BJ (cell line): ENCODE results near the gene TMEM175. TPM values are rescaled to one million over a fixed set of nuclear protein-coding genes. Genes with fewer than 3 reads are reported as not detected.

Source experiments
- CTCF ChIA-PET: fragments of 350-600 bp; formaldehyde crosslinking; extraction: SDS; loops from one replicate; lab custom pipeline; 2021; ENCODE audit warnings: antibody characterized with exemption, inconsistent platforms; lab: Yijun Ruan, JAX
- POLR2A ChIA-PET: fragments of 300-600 bp; sonication (Branson Sonifier 250); formaldehyde crosslinking; extraction: SDS; loops from one replicate; lab custom pipeline; 2021; ENCODE audit warnings: antibody characterized with exemption; lab: Charles Lee
- DNase-seq: peaks from one replicate; pipeline ENCODE4 v3.0.0-alpha.2; 2011; ENCODE audit warnings: low read depth
- H3K27me3 ChIP-seq: 2 replicates; pipeline ENCODE4 v1.6.0; 2011; ENCODE audit warnings: low read length; ENCODE audit not compliant: control insufficient read depth, insufficient read depth
- H3K36me3 ChIP-seq: 2 replicates; pipeline ENCODE4 v1.5.1; 2011; ENCODE audit warnings: low read length; ENCODE audit not compliant: control insufficient read depth, insufficient read depth
- H3K4me3 ChIP-seq: 2 replicates; pipeline ENCODE4 v1.5.1; 2011; ENCODE audit warnings: low read depth, mild to moderate bottlenecking, control low read depth, low read length
- CTCF ChIP-seq: IDR thresholded peaks from 2 replicates; pipeline ENCODE4 v1.5.1; 2011; ENCODE audit warnings: low read depth, mild to moderate bottlenecking, control low read depth, inconsistent platforms, low read length, moderate library complexity; ENCODE audit not compliant: insufficient read depth
- polyA plus RNA-seq: library from polyadenylated mRNA; depleted of rRNA; stranded (reverse); fragments of >200 nt; gene quantifications from 2 replicates; pipeline ENCODE4 v1.2.3, GENCODE V29; 2011

Gene TMEM175
- polyA plus RNA-seq, 1 experiment, result 77.8 TPM

DNA sequence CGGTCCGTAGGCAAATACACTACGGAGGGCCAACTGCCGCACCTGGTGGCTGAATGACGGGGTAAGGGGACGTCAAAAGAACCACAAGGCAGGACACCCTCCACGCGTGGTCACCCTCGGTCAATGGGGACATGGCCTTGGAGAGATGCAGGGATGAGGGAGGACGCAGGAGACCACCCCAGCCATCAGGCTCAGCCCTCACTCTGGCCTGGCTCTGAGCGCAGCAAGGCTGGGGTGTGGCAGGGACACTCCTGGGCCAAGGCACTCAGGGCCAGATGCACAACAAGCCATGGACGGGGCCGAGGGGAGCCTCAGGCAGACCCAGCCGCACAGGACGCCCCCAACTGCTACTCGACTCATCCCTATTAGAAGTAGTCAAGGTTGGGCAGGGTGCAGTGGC is 36.7 kb upstream of the TMEM175 start:
- H3K27me3 ChIP-seq, result no peaks in the 10 kb centered on the region
- no peak overlapping the region for H3K4me3 ChIP-seq
- CTCF ChIA-PET, result no interaction called here
- no peak for DNase-seq
- no peak for TF ChIP-seq CTCF
- POLR2A ChIA-PET, result no interaction called here
- peaks cover 38% of the 10 kb centered on the region for H3K36me3 ChIP-seq

DNA sequence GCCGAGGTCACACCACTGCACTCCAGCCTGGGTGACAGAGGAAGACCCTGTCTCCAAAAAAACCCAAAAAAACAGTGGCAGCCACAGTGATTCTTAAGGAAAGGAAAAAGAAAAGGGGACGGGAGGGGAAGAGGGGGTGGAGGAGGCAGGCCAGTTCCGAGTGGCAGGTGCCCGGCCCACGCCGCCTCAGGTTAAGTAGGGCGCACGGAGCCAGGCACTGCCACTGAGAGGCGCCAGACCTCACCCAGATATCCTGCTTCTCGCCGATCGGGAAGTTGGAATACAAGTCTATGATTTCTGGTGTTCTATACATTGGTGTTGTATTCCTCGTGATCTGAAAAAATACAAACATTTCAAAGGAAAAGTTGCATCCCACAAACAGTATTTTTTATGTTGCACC is 36.0 kb upstream of the TMEM175 start:
- ChIA-PET CTCF (no interaction called here), POLR2A (no interaction called here)
- peaks cover 38% of the 10 kb centered on the region for H3K36me3 ChIP-seq

GRCh38 chr4:896630-897029 is 35.6 kb upstream of the TMEM175 start:
- Histone ChIP-seq H3K36me3 (peaks cover 38% of the 10 kb centered on the region), H3K27me3 (no peaks in the 10 kb centered on the region), H3K4me3 (no peak overlapping the region)
- no peak for TF ChIP-seq CTCF
- POLR2A ChIA-PET, result no interaction called here
- DNase-seq, result no peak
- CTCF ChIA-PET, result no interaction called here

More for the DNA sequence above, 36.0 kb upstream of the TMEM175 start:
- H3K4me3 ChIP-seq, result no peak overlapping the region
- 0 out of 2 replicates have a peak, but pooled peaks have one; percentile 4 for TF ChIP-seq CTCF
- no peak for DNase-seq
- H3K27me3 ChIP-seq, result no peaks in the 10 kb centered on the region

DNA sequence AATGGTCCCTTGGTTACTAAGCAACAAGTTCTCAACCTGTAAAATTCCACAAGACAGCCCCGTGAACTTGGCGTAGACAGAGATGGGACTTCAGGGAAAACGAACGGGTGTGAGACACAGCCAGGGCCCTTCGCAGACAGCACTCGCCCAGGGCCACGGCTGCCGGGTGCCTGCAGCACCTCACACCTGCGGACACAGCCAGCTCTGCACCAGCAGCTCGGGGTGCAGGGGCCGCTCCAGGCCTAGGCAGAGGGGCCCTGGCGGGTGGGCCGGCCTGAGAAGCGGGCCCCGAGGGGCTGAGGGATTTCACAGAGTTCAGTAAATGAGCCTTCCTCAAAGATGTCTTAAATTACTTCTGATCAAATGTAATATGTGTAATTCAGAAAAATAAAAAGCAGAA is 34.1 kb upstream of the TMEM175 start:
- H3K4me3 ChIP-seq, result no peak overlapping the region
- TF ChIP-seq CTCF, result no peak
- H3K36me3 ChIP-seq, result peaks cover 33% of the 10 kb centered on the region
- POLR2A ChIA-PET, result no interaction called here
- no peaks in the 10 kb centered on the region for H3K27me3 ChIP-seq
- DNase-seq, result no peak
- CTCF ChIA-PET, result no interaction called here

DNA sequence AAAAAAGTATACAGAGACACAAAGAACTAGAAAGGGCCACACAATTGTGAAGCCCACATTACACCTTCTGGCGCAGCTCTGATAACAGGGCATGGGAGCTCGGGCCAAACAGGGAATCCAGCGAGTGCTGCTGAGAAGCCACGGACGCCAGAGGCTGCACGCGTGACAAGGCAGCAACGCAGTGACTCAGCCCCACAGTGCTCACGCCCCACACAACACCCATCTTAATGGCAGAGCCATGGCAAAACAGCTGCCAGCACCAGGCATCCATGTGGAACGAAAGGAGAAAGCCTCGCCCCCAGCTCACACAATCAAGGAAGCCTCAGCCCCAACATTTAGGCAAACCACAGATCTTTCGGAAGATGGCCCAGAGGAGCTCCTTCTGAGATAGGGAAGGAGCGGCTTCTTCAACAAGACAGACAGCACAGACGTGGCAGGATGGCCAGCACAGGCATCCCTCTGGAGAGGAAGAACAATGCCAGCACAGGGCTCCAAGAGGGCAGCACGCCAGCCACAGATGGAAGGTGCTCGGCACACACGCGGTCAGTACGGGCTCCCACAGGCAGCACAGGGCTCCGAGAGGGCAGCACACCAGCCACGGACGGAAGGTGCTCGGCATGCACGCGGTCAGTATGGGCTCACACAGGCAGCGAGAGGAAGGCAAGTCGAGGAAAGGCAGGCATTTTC is 33.2 kb upstream of the TMEM175 start:
- POLR2A ChIA-PET, result no interaction called here
- TF ChIP-seq CTCF, result no peak
- DNase-seq, result no peak
- CTCF ChIA-PET, result no interaction called here
- Histone ChIP-seq H3K4me3 (no peak overlapping the region), H3K36me3 (peaks cover 31% of the 10 kb centered on the region), H3K27me3 (no peaks in the 10 kb centered on the region)
